Astrocyte (in vitro differentiated cells and primary cell): ENCODE measurements around the gene C19orf38.

ENCODE experiments used
- EZH2 ChIP-seq: IDR thresholded peaks from 2 replicates; pipeline ENCODE4 v1.6.1; 2012; ENCODE audit warnings: mild to moderate bottlenecking, low read length, inconsistent platforms; ENCODE audit not compliant: insufficient read depth
- TF ChIP-seq, protein P1 (sequence below): IDR thresholded peaks from 2 replicates; pipeline ENCODE4 v1.5.1; 2011; ENCODE audit warnings: low read depth, mild to moderate bottlenecking, inconsistent platforms, low read length, moderate library complexity; ENCODE audit not compliant: insufficient read depth

GRCh38 chr19:10907925-10908324 lies 59.7 kb downstream of the C19orf38 start:
- TF ChIP-seq, protein P1, sequence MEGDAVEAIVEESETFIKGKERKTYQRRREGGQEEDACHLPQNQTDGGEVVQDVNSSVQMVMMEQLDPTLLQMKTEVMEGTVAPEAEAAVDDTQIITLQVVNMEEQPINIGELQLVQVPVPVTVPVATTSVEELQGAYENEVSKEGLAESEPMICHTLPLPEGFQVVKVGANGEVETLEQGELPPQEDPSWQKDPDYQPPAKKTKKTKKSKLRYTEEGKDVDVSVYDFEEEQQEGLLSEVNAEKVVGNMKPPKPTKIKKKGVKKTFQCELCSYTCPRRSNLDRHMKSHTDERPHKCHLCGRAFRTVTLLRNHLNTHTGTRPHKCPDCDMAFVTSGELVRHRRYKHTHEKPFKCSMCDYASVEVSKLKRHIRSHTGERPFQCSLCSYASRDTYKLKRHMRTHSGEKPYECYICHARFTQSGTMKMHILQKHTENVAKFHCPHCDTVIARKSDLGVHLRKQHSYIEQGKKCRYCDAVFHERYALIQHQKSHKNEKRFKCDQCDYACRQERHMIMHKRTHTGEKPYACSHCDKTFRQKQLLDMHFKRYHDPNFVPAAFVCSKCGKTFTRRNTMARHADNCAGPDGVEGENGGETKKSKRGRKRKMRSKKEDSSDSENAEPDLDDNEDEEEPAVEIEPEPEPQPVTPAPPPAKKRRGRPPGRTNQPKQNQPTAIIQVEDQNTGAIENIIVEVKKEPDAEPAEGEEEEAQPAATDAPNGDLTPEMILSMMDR = no peak
- TF ChIP-seq EZH2 = no peak
